SK-N-MC (cell line): ENCODE results near the gene RGS16.
"Not testable (repeated sequence)": the region's sequence is repeated elsewhere in the genome, so short reads cannot be mapped to it uniquely, and the experiment has no call there.

ENCODE experiments used
- EZH2 ChIP-seq: fragments of 200-600 bp; sonication (generic); IDR thresholded peaks from one replicate; pipeline ENCODE4 v1.6.1; 2017; ENCODE audit warnings: antibody characterized with exemption
- FOXP2 ChIP-seq: optimal IDR thresholded peaks from 2 replicates; pipeline ENCODE3; 2011; ENCODE audit warnings: mild to moderate bottlenecking, moderate library complexity; ENCODE audit not compliant: insufficient read depth; ENCODE audit errors: extremely low read length, control extremely low read depth
- POLR2AphosphoS5 ChIP-seq: IDR thresholded peaks from 2 replicates; pipeline ENCODE4 v1.6.1; 2012; ENCODE audit warnings: mild to moderate bottlenecking, low read depth, low read length, borderline replicate concordance

GRCh38 chr1:182632441-182632857, 28.3 kb upstream of the RGS16 start:
- TF ChIP-seq EZH2, POLR2AphosphoS5, FOXP2: not testable (repeated sequence)
